HL-60 (cell line): ENCODE results near the gene THSD7A.

Source experiments
- DNase-seq, 2 experiments: peaks; one replicate each; pipeline ENCODE4 v3.0.0-alpha.2; 2010 to 2020; ENCODE audit warnings: low read depth in 1 of 2, low spot score in 1 of 2
- H3K27ac ChIP-seq: fragments of 250-450 bp; sonication (Bioruptor Pico); replicated peaks from 2 replicates; pipeline ENCODE4 v1.5.1; 2020; ENCODE audit warnings: mild to moderate bottlenecking, moderate library complexity
- H3K27me3 ChIP-seq: fragments of 250-450 bp; sonication (Bioruptor Pico); 2 replicates; pipeline ENCODE4 v1.5.1; 2021; ENCODE audit warnings: mild to moderate bottlenecking, moderate library complexity; ENCODE audit not compliant: insufficient read depth, poor library complexity, severe bottlenecking
- H3K4me3 ChIP-seq: replicated peaks from 2 replicates; pipeline ENCODE4 v1.5.1; 2011; ENCODE audit warnings: mild to moderate bottlenecking, control low read depth, low read length; ENCODE audit not compliant: insufficient read depth
- GABPA ChIP-seq: IDR thresholded peaks from 2 replicates; pipeline ENCODE4 v1.6.1; 2012; ENCODE audit warnings: low read depth
- POLR2AphosphoS5 ChIP-seq: IDR thresholded peaks from 2 replicates; pipeline ENCODE4 v1.6.1; 2012; ENCODE audit warnings: low read depth
- SPI1 ChIP-seq: IDR thresholded peaks from 2 replicates; pipeline ENCODE4 v1.6.1; 2012; ENCODE audit warnings: low read depth, mild to moderate bottlenecking, borderline replicate concordance
- TF ChIP-seq, protein P1 (sequence below): IDR thresholded peaks from 2 replicates; pipeline ENCODE4 v1.6.1; 2012; ENCODE audit warnings: low read depth; ENCODE audit not compliant: insufficient replicate concordance
- TF ChIP-seq, protein P2 (sequence below): IDR thresholded peaks from one replicate; pipeline ENCODE4 v1.5.1; 2011; ENCODE audit warnings: low read length, control low read depth, inconsistent platforms; ENCODE audit not compliant: insufficient read depth

THSD7A gene

DNA sequence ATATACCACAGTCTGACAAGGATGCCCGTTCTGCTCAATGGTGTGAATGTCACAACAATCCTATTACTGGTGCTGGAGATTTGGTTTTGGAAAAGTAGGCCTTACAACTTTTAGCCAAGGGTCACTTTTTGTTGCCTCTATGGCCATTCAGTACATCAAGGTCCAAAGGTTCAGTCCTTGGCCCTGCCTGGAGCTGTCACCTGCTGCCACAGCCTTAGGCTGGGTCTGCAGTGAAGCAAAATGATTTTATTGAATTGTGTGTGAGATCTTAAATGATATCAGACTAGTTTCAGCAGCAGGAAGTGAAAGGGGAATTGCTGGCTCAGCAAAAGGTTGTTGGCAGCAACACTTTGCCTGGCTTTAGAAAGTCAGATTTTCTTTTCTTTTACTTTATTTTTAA lies 427.6 kb downstream of the THSD7A start:
- H3K27me3 ChIP-seq: no peaks in the 10 kb centered on the region
- no peak for DNase-seq
- H3K27ac ChIP-seq: no peak overlapping the region
- TF ChIP-seq POLR2AphosphoS5 (no peak), SPI1 (no peak), GABPA (no peak)
- TF ChIP-seq, protein P1, sequence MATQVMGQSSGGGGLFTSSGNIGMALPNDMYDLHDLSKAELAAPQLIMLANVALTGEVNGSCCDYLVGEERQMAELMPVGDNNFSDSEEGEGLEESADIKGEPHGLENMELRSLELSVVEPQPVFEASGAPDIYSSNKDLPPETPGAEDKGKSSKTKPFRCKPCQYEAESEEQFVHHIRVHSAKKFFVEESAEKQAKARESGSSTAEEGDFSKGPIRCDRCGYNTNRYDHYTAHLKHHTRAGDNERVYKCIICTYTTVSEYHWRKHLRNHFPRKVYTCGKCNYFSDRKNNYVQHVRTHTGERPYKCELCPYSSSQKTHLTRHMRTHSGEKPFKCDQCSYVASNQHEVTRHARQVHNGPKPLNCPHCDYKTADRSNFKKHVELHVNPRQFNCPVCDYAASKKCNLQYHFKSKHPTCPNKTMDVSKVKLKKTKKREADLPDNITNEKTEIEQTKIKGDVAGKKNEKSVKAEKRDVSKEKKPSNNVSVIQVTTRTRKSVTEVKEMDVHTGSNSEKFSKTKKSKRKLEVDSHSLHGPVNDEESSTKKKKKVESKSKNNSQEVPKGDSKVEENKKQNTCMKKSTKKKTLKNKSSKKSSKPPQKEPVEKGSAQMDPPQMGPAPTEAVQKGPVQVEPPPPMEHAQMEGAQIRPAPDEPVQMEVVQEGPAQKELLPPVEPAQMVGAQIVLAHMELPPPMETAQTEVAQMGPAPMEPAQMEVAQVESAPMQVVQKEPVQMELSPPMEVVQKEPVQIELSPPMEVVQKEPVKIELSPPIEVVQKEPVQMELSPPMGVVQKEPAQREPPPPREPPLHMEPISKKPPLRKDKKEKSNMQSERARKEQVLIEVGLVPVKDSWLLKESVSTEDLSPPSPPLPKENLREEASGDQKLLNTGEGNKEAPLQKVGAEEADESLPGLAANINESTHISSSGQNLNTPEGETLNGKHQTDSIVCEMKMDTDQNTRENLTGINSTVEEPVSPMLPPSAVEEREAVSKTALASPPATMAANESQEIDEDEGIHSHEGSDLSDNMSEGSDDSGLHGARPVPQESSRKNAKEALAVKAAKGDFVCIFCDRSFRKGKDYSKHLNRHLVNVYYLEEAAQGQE: no peak
- TF ChIP-seq, protein P2, sequence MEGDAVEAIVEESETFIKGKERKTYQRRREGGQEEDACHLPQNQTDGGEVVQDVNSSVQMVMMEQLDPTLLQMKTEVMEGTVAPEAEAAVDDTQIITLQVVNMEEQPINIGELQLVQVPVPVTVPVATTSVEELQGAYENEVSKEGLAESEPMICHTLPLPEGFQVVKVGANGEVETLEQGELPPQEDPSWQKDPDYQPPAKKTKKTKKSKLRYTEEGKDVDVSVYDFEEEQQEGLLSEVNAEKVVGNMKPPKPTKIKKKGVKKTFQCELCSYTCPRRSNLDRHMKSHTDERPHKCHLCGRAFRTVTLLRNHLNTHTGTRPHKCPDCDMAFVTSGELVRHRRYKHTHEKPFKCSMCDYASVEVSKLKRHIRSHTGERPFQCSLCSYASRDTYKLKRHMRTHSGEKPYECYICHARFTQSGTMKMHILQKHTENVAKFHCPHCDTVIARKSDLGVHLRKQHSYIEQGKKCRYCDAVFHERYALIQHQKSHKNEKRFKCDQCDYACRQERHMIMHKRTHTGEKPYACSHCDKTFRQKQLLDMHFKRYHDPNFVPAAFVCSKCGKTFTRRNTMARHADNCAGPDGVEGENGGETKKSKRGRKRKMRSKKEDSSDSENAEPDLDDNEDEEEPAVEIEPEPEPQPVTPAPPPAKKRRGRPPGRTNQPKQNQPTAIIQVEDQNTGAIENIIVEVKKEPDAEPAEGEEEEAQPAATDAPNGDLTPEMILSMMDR: no peak
- no peak overlapping the region for H3K4me3 ChIP-seq

DNA sequence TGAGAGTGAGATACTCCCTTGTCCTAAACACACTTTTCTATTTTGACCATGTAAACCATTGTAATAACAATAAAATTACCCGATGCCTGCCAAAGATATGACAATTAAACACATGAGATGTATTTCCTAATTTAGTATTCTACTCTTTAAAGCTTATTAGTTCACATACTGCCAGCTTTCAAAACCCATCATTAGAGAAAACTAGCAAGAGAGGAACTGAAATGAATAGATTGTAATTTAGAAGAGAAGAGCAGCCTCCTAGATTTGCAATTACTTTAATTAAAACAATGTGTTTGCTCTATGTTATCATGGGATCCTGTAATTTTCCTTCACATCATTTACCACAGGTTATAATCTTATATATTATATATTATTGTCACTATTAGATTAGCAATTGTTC lies 428.2 kb downstream of the THSD7A start:
- no peak overlapping the region for H3K27ac ChIP-seq
- DNase-seq: no peak
- TF ChIP-seq GABPA: no peak
- TF ChIP-seq POLR2AphosphoS5: no peak
- TF ChIP-seq, protein P1: no peak
- no peak for TF ChIP-seq SPI1
- TF ChIP-seq, protein P2: no peak

DNA sequence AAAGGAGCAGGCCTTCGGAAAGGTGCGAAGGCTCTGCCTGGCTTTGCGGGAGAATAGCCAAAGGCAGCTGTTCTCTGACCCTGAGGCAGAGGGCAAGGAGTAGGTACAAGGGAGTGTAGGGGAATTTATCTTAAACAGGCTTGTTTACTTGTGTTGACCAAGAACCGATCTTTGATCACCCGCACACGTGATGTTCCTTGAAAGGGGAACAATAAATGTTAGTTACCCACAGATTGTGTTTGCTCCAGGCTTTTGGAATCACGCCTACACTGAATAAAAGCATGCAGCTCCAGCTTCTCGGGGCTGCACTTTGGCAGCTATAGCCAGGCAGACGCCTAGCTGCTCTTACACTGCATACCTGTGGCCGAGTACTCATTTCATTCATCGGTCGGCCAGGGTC lies 437.6 kb downstream of the THSD7A start:
- Histone ChIP-seq H3K27me3 (no peaks in the 10 kb centered on the region), H3K27ac (no peak overlapping the region), H3K4me3 (no peak overlapping the region)
- DNase-seq: no peak
- TF ChIP-seq, protein P2: no peak

More for the DNA sequence above, 428.2 kb downstream of the THSD7A start:
- Histone ChIP-seq H3K4me3 (no peak overlapping the region), H3K27me3 (no peaks in the 10 kb centered on the region)

DNA sequence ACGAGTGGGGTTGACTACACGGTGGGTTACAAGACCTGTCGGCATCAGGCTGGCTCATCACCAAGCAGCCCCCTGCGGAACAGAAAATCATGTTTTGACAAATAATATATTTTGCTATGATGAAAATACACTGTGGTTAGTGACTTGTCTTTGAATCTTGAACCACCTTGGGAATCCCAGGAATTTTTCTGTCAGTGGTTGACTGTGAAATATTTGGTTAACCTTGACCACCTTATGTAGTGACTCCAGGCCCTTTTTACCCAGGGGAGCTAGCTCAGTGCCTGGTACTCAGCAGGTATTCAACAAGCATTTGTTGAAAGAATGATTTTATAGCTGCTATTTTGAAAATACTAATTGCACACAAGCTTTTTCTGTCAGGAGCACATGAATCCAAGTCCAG lies 452.4 kb downstream of the THSD7A start:
- H3K4me3 ChIP-seq: no peak overlapping the region
- TF ChIP-seq POLR2AphosphoS5 (no peak), SPI1 (no peak)
- TF ChIP-seq, protein P1: no peak
- no peak for DNase-seq
- no peak overlapping the region for H3K27ac ChIP-seq
- no peaks in the 10 kb centered on the region for H3K27me3 ChIP-seq
